Putamen (tissue), 1 donor: ENCODE measurements around the gene LRRC56.
"Not testable (repeated sequence)": the region's sequence is repeated elsewhere in the genome, so short reads cannot be mapped to it uniquely, and the experiment has no call there.

Experiments
- DNase-seq: peaks from one replicate; pipeline ENCODE4 v3.0.0-alpha.2; 2016; ENCODE audit warnings: low spot score

Gene LRRC56

GRCh38 chr11:501683-502287, 35.5 kb upstream of the LRRC56 start:
- no peak for DNase-seq

GRCh38 chr11:502288-503178, 34.8 kb upstream of the LRRC56 start:
- DNase-seq: no peak

- peak; percentile 96 for DNase-seq
Observed at GRCh38 chr11:503179-503981, 33.9 kb upstream of the LRRC56 start.

DNA sequence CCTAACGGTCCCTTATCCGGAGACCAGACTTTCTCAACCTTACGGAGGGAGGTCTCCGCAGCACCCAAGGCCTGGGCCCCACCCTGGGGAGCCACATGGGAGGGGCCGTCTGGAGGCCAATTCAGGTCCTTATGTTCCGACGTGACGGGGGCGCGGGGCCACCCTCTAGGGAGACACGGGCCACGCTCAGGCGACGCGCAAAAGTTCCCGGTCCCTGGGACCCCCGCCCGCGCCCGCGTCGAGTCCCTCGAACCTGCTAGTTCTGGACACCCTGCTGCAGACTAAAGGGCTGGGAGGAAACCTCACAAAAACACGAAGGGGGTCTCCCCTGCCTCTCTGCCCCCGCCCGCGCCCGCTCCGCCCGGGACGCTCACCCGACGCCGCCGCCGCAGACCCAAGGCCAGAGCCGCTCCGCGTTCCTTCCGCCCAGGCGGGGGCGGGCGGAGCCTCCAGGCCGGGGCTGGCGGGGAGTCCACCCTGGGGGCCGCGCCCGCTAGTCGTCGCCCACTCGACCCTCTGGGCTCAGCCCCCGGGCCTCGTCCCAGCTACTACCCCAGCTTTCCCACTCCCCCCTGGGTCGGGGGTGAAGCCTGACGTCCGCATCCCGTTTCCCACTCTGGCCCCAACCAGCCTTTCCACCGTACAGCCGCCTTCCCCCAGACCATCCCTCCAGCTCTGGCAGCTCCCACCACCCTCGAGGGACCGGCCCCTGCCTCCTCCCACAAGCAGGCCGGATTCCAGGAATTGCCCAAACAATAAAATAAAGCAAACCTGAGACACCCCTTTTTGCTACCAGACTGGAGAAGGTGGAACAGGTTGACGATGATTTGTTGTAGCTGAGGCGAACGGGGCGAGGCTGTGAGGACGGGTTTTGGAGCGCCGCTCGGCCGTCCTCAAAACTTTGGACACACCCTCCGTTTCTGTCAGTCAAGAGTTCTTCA, 33.0 kb upstream of the LRRC56 start:
- DNase-seq: no peak

- DNase-seq: no peak
Observed at GRCh38 chr11:504994-505344, 32.4 kb upstream of the LRRC56 start.

DNA sequence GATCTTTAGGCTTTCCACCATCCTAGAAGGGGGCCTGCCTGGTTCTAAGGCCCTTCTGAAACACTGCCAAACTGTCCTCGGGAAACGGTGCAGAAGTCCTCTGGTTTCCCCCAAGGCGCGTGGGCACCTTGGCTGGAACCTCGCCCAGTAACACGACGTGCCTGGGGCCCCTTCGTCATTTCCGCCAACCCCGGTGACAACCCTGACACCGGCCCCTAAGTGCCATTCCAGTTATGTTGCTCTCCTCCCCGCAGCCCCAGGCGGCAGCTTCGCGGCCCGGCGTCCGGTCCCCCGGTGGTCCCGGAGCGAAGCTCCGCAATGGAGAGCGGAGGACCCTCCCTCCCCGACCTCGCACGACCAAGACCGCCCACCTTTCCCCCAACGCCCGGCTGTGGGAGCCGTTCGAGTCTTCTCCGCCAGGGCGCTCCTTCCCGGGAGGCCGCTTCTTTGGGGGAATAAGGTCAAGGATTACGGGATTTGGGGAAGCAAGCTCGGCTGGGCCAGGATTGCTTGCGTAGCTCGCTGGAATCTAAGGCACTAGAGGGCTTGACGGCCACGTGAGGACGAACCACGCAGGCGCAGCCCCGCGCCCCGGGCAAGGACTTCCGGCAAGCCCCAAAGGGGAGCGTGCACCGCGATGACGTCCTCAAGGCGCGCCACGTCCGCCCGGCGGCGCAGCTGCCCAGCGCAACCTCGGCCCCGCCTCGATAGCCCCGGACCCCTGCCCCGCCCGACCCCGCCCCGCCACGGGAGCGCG, 30.9 kb upstream of the LRRC56 start:
- DNase-seq: peak; percentile 97

GRCh38 chr11:506995-507726, 30.2 kb upstream of the LRRC56 start, which contains the start of gene RNH1:
Gene RNH1, minus strand, starts transcription at chr11:507242. Its CDS starts 5,080 bp downstream, at chr11:502162.
- peak; percentile 97 for DNase-seq

DNA sequence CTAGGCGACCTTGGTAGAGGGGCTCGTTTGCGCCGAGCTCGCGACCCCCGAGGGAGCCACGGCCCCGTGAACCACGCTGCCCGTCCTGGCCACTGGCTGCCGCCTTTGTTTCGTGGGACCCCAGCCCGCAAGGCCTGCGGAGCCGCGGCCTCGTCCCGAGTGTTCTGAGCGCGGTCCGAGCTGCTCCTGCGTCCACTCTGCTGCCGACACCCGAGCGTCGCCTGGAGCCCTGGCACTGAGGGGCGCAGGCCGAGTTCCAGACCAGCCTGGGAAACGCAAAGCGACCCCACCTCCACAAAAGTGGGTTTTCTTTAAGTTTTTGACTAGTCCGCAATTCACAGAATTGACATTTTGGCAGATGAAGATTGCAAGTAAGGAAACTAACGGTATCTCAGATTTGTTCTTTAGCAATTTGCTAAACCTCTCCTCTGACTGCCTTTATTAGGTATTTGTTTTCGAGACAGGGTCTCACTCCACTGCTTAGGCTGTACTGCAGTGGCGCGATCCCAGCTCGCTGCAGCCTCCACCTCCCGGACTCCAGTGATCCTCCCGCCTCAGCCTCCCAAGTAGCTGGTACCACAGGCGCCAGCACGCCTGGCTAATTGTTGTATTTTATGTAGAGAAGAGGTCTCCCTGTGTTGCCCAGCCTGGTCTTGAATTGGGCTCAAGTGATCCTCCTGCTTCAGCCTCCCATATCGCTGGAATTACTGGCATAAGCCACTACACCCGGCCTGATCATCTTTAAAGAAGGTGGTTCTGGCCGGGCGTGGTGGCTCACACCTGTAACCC, 29.4 kb upstream of the LRRC56 start:
- no peak for DNase-seq

DNA sequence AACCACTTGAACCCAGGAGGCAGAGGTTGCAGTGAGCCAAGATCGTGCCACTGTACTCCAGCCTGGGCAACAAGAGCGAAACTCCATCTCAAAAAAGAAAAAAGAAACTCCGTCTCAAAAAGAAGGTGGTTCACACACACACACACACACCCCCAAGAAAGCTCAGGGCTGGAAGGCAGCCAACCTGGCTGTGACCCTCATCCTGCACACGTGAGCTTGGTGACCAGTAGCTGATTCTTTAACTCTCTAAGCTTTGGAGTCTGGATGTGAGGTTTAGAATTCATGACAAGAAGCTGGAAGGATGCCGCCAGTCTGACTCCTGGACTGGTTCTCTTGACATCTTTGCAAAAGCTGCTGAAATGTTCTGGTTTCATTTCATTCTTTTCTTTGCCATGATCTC, 28.4 kb upstream of the LRRC56 start:
- no peak for DNase-seq

- no peak for DNase-seq
Observed at GRCh38 chr11:512761-513595, 24.3 kb upstream of the LRRC56 start.

DNA sequence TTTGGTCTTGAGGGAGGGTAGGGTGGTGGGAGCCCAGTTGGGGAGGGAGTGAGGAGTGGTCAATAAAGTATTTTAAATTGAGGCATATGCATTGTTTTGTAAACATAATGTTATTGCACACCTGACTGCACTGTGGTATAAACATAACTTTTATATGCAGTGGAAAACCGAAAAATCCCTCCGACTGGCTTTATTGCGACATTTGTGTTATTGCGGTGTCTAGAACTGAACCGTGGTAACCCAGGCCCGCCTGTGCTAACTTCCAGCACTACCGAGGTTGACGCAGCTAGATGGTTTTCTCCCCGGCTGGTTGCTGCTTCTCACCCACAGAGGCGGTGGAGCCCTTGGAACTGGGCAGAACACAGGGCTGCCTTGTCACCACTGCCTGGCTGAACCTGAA, 22.7 kb upstream of the LRRC56 start:
- no peak for DNase-seq

DNA sequence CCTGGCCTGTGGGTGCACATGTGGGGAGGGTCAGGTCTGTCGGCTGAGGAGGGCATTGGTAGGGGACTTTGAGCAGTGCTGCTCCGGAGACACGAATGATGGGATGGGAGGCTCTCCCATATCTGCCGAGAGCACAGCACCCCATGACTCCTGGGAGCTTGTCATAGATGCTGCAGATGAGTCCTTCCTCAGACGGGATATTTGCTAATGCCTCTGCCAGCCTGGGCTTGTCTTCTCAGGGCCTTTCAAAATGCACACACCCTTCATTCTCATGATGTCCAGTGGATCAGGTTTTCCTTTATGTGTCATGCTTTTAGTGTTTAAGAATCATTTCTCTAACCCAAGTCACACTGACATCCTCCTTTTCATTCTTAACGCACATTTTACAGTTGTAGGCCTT, 22.2 kb upstream of the LRRC56 start:
- DNase-seq: no peak

- DNase-seq: no peak
Observed at GRCh38 chr11:516400-516799, 20.9 kb upstream of the LRRC56 start.

GRCh38 chr11:516918-517685, 20.2 kb upstream of the LRRC56 start:
- not testable (repeated sequence) for DNase-seq

GRCh38 chr11:518463-519202, 18.7 kb upstream of the LRRC56 start:
- peak; percentile 80 for DNase-seq

DNA sequence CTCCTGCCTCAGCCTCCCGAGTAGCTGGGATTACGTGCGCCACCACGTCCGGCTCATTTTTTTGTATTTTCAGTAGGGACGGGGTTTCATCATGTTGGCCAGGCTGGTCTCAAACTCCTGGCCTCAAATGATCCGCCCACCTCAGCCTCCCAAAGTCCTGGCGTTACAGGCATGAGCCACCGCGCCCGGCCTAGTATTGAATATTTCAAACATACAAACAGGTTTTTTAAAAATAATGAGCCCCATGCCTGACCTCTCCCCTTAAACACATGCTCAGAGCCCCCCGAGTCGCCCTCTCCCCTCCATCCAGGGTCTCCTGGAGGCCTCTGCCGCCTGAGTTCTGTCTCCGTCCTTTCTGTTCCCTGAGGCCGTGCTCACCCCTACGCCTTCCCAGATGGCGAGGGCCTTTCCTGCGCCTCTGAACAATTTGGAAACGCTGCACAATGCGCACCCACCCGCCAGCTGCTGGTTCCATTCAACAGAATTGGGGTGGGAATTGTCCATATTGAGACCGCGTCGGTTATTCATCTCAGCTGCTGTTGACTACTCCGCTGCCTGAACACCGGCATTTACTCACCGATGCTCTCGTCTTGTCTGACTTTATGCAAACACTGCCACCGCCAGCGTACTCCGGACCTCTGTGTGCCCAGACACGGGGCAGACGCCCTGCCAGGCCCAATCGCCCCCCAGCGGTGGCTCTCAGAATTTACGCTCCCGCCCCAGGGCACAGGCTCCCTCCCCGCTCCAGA, 16.7 kb upstream of the LRRC56 start:
- no peak for DNase-seq
